Occipital lobe (tissue), 2 donors: Measurements from ENCODE around the gene BTBD19. TPM values are rescaled to one million over a fixed set of nuclear protein-coding genes. Genes with fewer than 3 reads are reported as not detected.
"Not testable (repeated sequence)": the region's sequence is repeated elsewhere in the genome, so short reads cannot be mapped to it uniquely, and the experiment has no call there.

Experiments used
- DNase-seq: peaks from one replicate; lab custom pipeline; 2025; lab: John Stamatoyannopoulos, UW
- total RNA-seq: library from RNA; depleted of rRNA; stranded (reverse); fragments of >200 nt; gene quantifications from one replicate; pipeline ENCODE4 v1.2.3, GENCODE V29; 2014

BTBD19 gene
- total RNA-seq, 1 donor from 2014 or later: 0.47 TPM

DNA sequence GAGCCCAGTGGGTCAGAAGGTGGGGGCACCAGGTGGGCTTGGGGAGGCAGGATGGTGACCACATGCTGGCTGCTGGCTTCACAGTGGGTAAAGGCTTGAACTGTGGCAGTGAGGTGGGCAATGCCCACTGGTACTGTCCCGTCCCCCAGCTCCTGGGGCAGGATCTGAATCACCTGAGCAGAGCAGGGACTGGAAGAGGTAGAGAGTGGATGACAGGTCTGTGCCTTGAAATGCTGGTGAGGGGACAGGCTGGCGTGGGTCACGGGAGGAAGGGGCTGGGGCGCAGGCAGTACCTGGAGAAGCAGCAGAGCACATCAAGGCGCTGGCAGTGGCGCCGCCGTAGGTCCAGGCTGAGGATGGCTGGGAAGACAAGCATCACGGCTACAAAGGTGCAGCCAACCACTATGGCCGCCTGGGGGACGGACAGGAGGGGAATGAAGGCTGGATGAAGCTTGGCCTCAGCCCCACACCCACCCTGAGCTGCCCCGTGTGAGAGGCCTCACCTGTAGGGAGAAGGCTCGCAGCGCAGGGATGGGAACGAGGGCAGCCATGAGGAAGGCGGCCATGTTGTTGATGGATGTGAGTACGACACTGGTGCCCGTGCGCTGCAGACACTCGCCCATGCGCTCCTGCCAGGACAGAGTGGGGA, 19.8 kb downstream of the BTBD19 start:
- DNase-seq: no peak

GRCh38 chr1:44828841-44829440, 20.6 kb downstream of the BTBD19 start:
- DNase-seq: no peak

- no peak for DNase-seq
Measured at GRCh38 chr1:44829506-44830384, 21.4 kb downstream of the BTBD19 start.

GRCh38 chr1:44830900-44831304, 22.6 kb downstream of the BTBD19 start:
- DNase-seq: no peak

- no peak for DNase-seq
Measured at GRCh38 chr1:44831516-44831915, 23.2 kb downstream of the BTBD19 start.

GRCh38 chr1:44832056-44832705, 23.9 kb downstream of the BTBD19 start:
- no peak for DNase-seq

DNA sequence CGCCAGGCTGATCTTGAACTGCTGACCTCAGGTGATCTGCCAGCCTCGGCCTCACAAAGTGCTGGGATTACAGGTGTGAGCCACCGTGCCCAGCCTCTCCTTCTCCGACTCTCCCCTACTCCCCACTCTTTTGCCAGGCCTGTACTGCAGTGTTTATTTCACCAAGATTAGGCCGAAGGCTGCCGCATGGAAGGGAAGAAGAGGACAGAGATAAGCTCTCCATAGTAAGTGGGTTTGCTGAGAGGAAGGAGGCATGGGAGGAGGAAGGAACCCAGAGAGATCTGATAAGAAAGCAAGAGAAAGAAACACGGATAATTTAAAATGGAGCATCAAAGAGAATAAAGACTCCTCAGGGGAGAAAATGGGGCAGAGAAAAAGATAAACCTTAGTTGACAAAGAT, 26.0 kb downstream of the BTBD19 start:
- DNase-seq: no peak

DNA sequence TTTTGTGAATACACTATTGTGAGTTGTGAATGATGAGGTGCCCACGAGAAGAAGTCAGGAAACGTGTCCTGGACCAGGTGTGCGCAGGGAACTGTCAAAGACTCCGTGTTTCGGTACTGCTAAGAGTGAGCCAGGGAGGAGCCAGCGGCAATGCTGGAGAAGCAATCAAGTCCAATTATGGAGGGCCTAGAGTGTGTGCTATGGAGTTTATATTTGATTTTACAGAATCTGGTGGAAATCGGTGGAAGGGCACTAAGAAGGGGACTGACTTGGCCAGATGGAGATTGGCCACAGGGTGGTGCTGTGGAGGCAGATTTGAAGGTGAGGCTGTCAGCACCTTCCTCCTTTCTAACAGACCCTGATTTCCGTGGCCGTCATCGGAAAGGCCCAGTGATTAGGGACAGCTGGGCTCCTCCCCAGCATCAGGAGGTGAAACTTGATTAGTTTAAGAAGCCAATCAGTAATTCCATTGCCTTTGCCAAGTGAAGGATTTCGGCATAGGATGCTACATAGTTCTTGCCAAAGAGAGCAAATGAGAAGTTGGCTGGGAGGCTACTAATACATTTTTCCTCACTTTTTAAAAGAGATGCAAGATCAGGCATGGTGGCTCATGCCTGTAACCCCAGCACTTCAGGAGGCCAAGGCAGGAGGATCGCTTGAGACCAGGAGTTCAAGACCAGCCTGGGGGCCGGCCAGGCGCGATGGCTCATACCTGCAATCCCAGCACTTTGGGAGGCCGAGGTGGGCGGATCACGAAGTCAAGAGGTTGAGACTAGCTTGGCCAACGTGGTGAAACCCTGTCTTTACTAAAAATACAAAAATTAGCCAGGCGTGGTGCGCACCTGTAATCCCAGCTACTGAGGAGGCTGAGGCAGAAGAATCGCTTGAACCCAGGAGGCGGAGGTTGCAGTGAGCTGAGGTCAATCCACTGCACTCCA, 27.7 kb downstream of the BTBD19 start:
- peak; percentile 67 for DNase-seq

DNA sequence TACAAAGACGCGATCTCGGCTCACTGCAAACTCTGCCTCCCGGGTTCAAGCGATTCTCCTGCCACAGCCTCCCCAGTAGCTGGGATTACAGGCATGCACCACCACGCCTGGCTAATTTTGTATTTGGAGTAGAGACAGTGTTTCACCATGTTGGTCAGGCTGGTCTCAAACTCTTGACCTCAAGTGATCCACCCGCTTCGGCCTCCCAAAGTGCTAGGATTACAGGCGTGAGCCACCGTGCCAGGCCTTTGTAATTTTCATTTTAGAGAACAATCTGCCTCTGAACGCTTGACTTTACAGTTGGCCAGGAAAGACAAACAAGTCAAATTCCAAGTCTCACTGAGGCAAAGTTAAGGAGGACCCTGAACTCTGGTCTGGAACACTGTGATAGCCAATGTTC, 30.0 kb downstream of the BTBD19 start:
- not testable (repeated sequence) for DNase-seq

GRCh38 chr1:44839576-44839975, 31.3 kb downstream of the BTBD19 start:
- no peak for DNase-seq

GRCh38 chr1:44842486-44842861, 34.2 kb downstream of the BTBD19 start:
- DNase-seq: no peak

DNA sequence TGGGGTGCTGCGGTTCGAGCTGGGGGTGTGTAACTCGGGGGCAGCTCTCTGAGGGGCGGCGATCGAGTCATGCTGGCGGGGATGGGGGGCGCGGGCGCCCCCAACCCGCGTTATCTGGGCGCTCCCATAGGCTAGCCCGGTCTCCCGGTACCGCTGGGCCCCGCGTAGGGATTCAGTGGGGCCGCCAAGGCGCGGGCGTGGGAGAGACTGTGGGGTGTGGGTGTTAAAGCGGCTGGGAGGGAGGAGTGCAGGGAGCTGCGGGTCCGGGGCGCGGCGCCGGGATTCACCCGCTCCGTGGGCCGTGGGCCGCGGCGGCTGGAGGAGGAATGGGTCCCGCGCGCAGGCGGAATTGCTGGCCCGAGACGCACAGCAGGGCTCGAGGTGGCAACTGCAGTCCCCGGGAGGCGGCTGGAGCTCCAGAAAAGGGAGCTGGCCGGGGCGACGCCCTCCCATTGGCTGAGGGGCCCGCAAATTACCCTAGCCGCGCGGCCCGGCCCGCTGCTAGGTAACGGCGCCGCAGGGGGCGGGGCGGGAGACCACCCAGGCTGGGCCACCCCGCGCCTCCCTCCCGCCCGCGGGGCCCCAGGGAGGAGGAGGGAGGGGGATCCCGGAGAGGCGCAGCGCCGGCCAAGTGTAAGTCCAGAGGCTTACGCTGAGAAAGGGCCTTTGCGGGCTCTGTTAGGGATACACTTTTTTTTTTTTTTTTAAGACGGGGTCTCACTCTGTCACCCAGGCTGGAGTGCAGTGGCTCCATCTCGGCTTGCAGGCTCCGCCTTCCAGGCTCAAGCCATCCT, 34.7 kb downstream of the BTBD19 start, which contains the start of gene PTCH2:
TSS of gene PTCH2 (minus strand) at position 392 of the 794 bp plus-strand sequence. CDS start at position 71, 321 bp downstream.
- peak; percentile 74 for DNase-seq

GRCh38 chr1:44846985-44847384, 38.7 kb downstream of the BTBD19 start:
- no peak for DNase-seq

GRCh38 chr1:44847845-44848244, 39.5 kb downstream of the BTBD19 start:
- DNase-seq: no peak

DNA sequence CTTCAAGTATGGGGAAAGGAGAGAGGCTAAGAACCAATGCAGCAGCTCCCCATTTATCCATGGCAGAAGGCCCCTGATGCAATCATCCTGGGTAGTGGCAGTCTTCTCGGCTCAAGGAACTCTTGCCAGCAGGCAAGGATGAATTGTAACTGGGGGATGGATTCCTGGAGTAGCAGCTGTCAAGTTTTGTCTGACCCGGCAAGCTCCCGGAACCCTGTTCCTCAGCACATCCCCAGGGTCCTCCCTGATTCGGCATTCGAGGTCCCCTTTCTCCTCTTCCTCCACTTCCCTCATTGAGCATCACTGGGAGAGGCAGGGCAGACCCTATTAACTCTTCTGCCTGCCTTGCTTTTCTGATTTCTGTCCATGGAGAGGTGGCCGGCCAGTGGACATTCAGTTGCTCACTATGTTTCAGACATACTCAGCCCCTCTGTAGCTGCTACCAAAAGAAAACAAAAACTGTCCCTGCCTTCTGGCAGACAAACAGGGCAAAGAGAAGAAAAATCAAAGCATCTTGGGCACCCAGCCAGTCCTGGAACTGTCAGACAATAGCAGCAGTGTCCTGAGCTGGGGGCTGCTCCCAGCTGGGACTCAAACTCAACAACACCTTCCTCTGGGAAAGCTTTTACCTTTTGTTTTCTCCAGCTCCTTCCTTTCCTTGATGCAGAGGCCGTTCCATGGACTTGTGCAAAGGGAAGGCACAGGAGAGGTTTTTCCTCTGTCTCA, 40.3 kb downstream of the BTBD19 start:
- no peak for DNase-seq

DNA sequence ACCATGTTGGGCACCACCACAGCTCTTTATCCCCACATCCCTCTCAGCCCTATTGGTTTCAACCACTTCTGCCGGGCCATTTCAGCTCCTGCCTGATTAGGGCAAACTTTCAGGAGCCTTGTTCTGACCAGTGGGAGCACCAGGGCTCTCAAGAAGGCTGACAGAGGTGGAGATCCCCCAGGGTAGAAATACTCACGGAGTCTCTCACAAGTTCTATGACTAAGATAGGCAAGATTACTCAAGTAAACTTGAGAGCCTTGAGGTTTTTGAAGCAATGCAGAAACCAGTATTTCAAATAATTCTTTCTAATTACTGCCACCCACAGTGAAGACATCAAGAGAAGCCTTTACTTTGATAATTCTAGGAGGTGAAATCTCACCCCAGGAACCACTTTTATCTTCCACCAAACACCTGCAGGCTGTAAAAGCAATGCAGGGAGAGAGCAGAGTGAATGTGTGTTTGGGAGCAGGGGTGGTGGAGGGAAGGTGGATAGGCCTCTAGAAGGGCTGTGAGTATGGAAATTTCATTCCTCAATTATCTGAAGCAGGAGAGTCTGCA, 41.3 kb downstream of the BTBD19 start:
- DNase-seq: no peak

GRCh38 chr1:44851308-44851707, 43.0 kb downstream of the BTBD19 start:
- DNase-seq: no peak

DNA sequence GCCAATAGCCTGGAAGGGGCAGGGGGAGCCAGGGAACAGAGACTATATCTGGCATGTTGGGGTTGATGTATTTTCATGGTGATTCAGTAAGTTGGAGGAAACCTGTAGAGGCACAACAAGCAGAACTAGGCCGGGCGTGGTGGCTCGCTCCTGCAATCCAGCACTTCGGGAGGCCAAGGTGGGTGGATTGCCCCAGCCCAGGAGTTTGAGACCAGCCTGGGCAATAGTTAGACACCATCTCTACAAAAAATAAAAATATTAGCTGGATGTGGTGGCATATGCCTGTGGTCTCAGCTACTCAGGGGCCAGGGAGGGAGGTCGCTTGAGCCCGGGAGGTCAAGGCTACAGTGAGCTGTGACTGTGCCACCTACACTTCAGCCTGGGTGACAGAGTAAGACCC, 44.9 kb downstream of the BTBD19 start:
- no peak for DNase-seq

- no peak for DNase-seq
Measured at GRCh38 chr1:44854970-44855369, 46.6 kb downstream of the BTBD19 start.
